Urothelium cell line (cell line): ENCODE measurements around the gene DNAH7.

Experiments
- DNase-seq: peaks from one replicate; pipeline ENCODE4 v3.0.0; 2011; ENCODE audit warnings: low spot score, mixed read lengths
- FAIRE-seq: peaks from 2 replicates; lab custom pipeline; 2011; peaks lifted over from hg19 to GRCh38; lab: Jason Lieb, UNC

Gene DNAH7

DNA sequence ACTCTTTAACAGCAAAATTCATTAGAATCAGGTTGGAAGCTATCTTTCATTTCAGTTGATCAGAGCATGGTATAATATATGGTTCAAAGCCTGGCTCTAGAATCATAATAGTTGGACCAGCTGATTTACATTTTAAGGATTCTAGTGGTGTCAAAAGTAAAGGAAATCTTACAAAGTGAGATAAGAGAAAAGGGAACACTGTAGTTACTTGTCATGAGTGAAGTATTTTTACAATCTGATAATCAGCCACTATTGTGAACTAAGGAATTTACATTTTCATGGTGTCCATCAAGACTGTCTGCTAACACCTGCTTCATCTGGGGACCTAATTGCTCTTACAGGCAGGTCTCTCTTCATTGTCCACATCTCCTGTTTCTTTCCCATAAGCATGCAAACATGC, 250.5 kb downstream of the DNAH7 start:
- DNase-seq = no peak
- no peak for FAIRE-seq

GRCh38 chr2:195815083-195815482, 253.6 kb downstream of the DNAH7 start:
- FAIRE-seq = no peak

DNA sequence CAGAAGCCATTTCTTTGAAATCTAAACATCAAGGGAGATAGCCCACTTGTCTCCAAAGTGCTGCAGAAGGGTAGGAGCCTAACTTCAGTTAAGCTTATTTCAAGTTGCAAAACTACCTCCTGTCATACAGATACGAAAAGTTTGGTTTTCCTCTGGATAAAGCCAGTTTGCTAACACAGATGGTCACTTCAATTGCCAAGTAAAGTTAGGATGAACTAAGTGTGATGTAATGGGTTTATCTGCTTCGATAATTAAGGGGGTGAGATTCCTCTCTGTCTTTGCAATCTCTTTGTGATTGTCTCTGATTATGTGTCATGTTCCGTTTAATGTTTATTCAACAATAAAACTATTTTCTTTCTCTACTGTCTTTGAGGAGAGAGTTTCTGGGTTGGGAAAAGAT, 255.2 kb downstream of the DNAH7 start:
- FAIRE-seq = no peak
- no peak for DNase-seq

More at GRCh38 chr2:195815083-195815482, 253.6 kb downstream of the DNAH7 start:
- DNase-seq = no peak

DNA sequence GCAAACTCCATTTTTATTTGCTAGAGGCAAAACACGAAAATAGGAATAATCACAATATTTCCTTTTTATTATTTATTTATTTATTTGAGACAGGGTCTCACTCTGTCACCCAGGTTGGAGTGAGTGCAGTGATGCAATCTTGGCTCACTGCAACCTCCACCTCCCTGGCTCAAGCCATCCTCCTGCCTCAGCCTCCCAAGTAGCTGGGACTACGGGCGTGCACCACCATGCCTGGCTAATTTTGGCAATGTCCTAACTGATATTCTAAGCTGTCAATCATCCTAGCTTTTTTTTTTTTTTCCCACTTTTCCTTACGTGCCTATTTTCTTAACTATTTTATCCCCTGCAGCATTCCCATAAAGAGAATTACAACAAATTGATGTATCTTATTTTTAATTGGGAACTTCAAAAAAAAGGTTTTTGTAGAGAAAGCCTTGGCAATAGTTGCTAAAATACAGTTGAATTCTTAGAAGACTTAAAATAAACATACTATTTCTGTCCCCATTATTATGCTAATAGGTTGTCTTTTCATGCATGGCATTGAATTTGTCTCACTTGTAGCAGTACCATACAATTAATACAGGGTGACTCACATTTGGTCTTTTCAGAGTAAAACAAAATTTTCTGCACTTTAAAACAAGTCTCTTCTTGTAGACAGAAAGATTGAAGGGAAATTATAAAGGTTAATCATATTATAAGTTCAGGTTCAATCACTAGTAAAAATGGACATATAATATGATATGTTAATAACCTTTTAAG, 258.1 kb downstream of the DNAH7 start:
- FAIRE-seq (no peak), DNase-seq (no peak)

- no peak for FAIRE-seq
Measured at GRCh38 chr2:195808189-195808588, 260.4 kb downstream of the DNAH7 start.

DNA sequence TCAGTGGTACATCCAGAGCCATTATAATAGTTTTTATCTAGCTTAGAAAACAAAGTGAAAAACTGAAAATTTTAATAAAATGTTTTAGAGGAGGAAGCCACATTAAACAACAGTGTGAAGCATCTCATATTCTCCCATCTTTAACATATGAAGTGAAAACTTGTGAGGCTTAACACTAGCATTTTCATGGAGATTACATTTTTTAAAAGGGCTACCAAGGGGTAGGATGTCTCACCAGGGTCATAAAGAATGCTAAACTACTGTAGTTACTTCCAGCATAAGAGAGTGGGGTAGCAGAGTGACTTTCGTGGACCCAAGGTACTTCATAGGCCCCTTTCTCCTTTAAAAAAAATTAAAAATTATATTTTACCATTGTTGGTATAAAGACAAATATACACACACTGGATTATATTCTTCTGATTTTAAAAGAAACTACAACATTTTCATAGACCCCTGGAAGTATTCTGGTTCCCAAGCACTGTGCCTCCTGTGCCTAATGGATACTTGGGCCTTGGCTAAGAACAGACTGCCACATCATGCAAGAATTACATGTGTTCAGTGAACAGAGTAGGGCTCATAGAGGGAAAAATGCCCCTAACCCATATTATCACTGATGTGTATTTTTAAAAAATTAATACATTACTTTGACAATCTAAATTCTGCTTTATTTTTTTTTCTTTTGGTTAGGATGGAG, 263.2 kb downstream of the DNAH7 start:
- FAIRE-seq = no peak
- no peak for DNase-seq

More at GRCh38 chr2:195808189-195808588, 260.4 kb downstream of the DNAH7 start:
- no peak for DNase-seq

GRCh38 chr2:195795879-195796278, 272.8 kb downstream of the DNAH7 start:
- DNase-seq (no peak), FAIRE-seq (no peak)

DNA sequence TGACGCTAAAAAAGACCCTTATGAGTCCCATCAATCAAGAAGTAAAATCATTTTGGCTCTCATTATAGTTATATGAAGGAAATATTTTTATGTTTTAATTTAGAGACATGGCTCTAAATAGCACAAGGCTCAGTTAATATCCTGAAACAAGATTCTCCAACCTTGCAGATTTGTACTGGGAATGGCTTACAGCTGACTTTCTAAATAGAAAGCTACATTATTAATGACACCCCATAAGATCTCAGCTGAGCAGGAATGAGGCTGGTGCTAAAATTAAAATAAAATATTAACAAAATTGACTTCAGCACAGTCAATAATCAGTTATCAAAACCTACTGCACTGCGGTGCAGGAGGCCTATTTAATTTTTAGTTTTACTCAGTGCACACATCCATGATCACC, 274.8 kb downstream of the DNAH7 start:
- FAIRE-seq = no peak
- no peak for DNase-seq

GRCh38 chr2:195782156-195782555, 286.5 kb downstream of the DNAH7 start:
- DNase-seq (no peak), FAIRE-seq (no peak)

DNA sequence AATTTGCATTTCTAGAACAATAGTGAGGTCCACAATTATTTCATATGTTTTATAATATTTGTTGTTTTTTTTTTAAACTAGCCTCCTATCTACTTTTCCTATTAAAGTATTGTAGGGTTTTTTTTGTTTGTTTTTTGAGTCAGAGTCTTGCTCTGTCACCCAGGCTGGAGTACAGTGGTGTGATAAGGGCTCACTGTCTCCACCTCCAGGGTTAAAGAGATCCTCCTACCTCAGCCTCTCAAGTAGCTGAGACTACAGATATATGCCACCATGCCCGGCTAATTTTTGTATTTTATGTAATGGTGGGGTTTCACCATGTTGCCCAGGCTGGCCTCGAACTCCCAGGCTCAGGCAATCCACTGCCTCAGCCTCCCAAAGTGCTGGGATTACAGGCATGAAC, 289.1 kb downstream of the DNAH7 start:
- DNase-seq (no peak), FAIRE-seq (no peak)

- FAIRE-seq (no peak), DNase-seq (no peak)
Measured at GRCh38 chr2:195769975-195770374, 298.7 kb downstream of the DNAH7 start.

- no peak for DNase-seq
- FAIRE-seq = no peak
Measured at GRCh38 chr2:195768431-195768830, 300.2 kb downstream of the DNAH7 start.

- no peak for FAIRE-seq
Measured at GRCh38 chr2:195766691-195767090, 301.9 kb downstream of the DNAH7 start.

DNA sequence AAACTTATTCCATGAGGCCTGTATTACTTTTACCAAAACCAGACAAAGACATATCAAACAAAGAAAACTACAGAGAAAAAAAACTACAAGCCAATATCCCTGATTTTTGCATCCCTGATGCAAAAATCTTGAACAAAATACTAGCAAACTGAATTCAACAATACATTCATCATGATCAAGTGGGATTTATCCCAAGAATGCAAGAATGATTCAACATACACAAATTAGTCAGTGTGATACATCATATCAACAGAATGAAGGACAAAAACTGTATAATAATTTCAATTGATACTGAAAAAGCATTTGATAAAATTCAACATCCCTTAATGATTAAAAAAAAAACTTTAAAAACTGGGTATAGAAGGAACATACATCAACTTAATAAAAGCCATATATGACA, 304.8 kb downstream of the DNAH7 start:
- DNase-seq (no peak), FAIRE-seq (no peak)

More at GRCh38 chr2:195766691-195767090, 301.9 kb downstream of the DNAH7 start:
- DNase-seq = no peak

GRCh38 chr2:195759877-195760276, 308.8 kb downstream of the DNAH7 start:
- FAIRE-seq (no peak), DNase-seq (no peak)

- no peak for DNase-seq
- FAIRE-seq = no peak
Measured at GRCh38 chr2:195758846-195759245, 309.8 kb downstream of the DNAH7 start.

DNA sequence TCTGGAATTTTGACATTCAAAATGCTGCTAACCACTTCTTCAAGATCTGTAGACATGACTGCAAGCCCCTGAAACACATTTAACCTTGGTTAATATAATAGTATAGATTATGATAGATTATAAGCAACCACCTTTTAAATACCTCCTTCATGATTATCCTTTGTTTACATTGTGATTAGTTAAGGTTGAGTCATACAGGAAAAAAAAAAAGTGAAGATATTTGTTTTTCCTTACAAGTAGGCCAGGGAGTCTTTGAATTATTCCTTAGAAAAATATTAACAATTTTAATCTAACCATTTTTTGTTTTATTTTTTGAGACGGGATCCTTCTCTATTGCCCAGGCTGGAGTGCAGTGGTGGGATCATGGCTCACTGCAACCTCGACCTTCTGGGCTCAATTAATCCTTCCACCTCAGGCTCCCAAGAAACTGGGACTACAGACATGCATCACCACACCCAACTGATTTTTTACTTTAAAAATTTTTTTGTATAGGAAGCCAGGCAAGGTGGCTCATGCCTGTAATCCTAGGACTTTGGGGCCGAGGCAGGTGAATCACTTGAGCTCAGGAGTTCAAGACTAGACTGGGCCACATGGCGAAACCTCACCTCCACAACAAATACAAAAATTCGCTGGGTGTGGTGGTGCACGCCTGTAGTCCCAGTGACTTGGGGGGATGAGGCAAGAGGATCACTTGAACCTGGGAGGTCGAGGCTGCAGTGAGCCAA, 312.3 kb downstream of the DNAH7 start:
- DNase-seq (no peak), FAIRE-seq (no peak)

DNA sequence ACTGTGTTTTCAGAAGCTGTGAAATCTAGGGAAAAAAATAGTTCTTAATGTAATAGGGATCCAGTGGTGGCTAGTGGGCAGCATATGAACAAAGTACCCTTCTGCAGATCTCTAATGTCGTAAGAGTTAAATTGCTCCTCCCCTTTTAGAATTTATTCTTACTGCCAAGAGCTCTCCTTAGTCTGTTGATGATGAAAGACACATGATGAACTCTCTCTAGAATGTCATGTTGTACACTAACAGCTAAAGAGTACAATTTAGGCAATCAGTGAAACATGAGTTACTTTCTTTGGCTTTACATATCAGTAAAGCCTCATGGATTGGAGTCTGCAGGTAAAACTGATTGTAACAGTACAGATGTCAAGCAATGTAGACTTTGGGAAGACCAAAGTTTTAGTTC, 327.4 kb downstream of the DNAH7 start:
- DNase-seq (no peak), FAIRE-seq (no peak)

DNA sequence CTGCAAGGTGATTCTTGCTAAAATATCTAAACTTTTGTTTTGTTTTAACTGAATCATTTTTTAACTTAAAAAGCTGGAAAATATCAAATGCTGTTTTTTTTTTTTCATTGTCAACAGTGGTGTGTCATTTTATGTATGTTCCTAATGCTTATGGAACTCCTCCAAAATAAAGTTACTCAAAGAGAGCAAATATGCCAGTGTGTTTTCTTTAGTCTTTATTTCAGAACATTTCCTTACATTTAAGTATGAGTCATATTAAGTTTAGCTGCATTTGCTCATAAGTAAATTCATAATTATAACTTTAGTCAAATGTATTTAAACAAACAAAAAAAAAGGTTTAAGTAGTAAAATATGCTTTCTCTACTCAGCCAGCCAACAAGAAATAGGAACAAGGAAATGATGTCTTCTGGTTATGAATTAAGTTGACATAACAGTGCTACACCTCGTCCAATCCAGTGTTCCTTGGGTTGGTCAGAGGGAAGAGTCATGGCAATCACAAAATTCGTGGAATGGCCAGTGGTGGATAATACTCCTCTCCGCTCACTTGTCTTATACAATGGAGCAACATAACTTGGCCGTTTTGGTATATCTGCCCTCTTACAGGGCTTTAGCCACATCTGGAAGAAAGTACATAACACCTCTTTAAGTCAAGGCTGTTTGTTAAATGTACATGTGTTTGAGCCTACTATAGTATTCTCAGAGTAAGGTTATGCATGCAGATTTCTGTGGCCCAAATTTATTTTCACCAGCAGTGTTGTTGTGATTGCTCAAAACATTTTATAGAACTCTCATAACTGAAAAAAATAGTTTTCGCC, 330.9 kb downstream of the DNAH7 start:
- no peak for DNase-seq
- no peak for FAIRE-seq

DNA sequence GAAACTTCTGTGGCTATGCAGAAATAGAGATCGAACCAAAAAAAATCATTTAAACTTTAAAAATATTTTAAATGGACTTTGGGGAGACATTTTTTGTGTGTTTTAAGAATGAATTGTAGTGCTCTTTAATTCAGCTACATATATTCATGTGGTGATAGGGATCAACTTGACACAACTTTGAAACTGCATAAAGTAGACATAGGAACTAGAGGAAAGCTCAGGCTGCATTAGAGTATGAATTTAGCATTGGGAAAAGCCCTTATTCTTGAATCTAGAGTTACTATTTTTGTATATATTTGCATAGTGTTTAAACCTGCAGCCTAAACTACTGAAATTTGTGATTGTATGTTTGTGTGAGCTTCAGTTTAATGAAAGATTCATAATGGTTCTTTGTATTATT, 333.3 kb downstream of the DNAH7 start:
- no peak for DNase-seq
- no peak for FAIRE-seq

- no peak for FAIRE-seq
- no peak for DNase-seq
Measured at GRCh38 chr2:195734931-195735330, 333.7 kb downstream of the DNAH7 start.
